ENCODE data around the gene XPNPEP3.
A peak's percentile ranks its signal among the peaks of the same experiment; 100 is the strongest.

XPNPEP3 gene

DNA sequence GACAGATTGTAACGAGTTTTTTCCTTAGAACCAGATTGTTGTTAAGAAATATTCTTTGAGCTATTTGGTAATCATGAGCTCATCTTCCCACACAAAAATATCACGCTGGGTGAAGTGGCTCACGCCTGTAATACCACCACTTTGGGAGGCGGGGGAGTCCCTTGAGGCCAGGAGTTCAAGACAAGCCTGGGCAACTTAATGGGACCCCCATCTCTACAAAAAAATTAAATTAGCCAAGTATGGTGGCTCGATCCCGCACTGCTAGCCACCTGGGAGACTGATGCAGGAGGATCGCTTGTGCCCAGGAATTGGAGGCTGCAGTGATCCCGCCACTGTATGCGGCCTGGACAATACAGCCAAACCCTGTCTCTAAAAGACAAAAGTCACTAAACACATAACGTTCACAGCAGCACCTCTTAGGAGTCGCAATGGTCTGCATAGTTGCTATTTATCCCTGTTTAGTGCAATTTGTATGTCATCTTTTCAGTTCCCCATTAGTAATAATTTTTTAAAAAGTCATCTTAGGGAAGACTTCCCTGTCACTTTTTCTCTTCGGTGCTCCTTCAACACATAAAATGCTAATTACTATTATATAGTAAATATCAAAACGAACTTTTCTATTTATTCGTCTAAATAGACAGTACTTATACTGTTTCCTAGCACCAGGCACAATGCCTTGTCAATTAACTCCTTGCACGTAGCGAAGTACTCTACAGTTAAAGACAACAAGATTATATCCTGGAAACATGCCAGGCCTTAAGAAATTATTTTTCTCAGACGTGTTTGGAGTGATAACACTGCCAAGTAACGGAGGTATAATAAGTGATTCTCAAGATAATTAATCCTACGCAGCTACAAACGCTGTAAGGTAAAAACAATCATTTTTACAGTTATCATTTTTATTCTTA, 1.6 kb upstream of the XPNPEP3 start:
- ChIA-PET POLR2A (no interaction called here), CTCF (interaction anchor here (0.8 to 2.2 kb wide), 6 partner anchors 9 to 44 kb away, joined by 3 to 7 read pairs (median 4); no protein-coding TSS in a partner anchor)
- DNase-seq (ENCODE audit: low read depth, low spot score): no peak
- peak overlapping the region; percentile 97 for H3K4me3 ChIP-seq (ENCODE audit: low read depth, low read length)
- no peak for TF ChIP-seq CTCF (IDR thresholded peaks at IDR 0.05; ENCODE audit: insufficient read depth, low read length, missing control alignments)

DNA sequence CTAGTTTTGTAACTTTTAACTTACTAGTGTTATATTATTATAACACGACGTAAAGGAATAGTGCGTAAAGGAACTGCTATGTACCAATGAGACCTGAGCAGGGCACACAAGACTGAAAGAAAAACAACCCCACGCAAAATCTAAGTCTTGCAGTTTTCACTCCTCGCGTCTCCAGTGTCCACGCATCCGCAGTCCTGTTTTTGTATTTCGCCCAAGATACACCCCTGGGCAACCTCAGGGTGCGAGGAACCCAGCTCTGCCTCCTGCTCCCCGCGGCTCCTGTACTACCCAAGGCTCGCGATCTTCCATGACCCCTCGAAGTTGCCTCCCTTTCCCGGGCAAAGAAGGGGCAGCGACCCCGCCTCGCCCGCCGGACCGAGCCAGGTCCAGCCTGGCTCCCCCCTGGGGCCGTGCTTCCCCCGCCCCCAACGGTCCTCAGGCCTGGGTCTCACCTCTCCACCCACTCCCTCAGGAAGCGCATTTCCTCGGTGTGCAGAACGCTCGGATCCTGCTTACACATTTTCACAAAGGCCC, 902 bp upstream of the XPNPEP3 start:
- peak overlapping the region; percentile 97 for H3K4me3 ChIP-seq (ENCODE audit: low read depth, low read length)
- POLR2A ChIA-PET: interaction anchor here (1.0 kb wide), 2 partner anchors 23 to 95 kb away, joined by 3 to 4 read pairs; partner anchors contain the start of gene RBX1

DNA sequence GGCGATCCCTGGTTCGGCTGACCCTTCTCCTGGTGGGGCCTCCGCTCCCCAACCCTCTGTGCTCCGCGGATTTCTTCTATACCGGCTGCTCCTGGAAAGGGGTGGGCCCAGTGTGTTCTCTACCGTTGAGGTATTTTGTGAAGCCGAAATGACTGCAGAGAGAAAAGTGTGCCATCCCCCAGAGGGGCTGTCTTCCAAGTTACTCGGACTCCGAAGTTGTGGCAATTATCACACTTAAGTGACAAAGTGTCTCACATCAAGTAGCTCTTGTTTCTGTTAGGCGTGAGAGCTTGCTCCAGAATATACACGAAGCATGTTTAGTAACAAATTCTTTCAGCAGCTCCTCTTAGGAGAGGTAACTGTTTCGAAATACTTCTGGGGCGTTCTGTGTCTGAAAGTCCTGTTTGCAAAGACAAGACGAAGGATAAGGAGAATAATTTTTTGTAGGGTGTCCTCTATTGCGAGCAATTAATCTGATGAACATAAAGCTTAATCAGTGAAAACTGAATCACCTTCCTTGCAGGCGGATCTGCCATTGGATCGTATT, 434 bp downstream of the XPNPEP3 start:
- TF ChIP-seq CTCF (IDR thresholded peaks at IDR 0.05; ENCODE audit: insufficient read depth, low read length, missing control alignments): no peak
- peak overlapping the region; percentile 97 for H3K4me3 ChIP-seq (ENCODE audit: low read depth, low read length)
- POLR2A ChIA-PET: interaction anchor here (0.6 to 1.5 kb wide), 7 partner anchors 9 to 175 kb away, joined by 3 to 8 read pairs (median 4); no protein-coding TSS in a partner anchor
- CTCF ChIA-PET: interaction anchor here (0.6 to 2.7 kb wide), 6 partner anchors 10 to 97 kb away, joined by 3 to 14 read pairs (median 6); no protein-coding TSS in a partner anchor
- no peak for DNase-seq (ENCODE audit: low read depth, low spot score)

More for the DNA sequence above, 902 bp upstream of the XPNPEP3 start:
- no peak for DNase-seq (ENCODE audit: low read depth, low spot score)
- no peak for TF ChIP-seq CTCF (IDR thresholded peaks at IDR 0.05; ENCODE audit: insufficient read depth, low read length, missing control alignments)
- CTCF ChIA-PET: interaction anchor here (1.3 to 2.2 kb wide), 3 partner anchors 18 to 44 kb away, joined by 3 to 7 read pairs (median 7); no protein-coding TSS in a partner anchor

DNA sequence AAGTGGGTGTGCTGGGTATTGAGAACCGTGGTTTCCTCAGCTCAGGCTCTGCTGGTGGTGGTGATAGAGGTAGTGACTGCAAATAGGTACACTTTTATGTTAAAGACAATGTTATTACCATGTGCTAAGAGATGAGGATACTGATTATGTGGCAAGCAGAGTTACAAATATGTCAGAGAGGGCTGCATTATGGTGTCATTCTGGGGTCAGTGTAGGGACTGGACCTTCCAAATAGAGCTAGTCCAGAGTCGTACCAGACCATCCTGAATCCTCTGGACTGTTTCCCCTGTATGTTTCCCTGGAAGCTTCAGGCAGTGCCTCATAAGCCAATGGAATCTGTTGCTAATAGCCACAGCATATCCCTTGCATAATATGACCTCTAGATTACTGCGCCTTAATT, 5.1 kb downstream of the XPNPEP3 start, which contains the start of gene DNAJB7:
TSS of gene DNAJB7 (minus strand) at position 101 of the 400 bp plus-strand sequence. CDS start 119 bp downstream, outside the sequence.
- no peak for DNase-seq (ENCODE audit: low read depth, low spot score)
- no peak for TF ChIP-seq CTCF (IDR thresholded peaks at IDR 0.05; ENCODE audit: insufficient read depth, low read length, missing control alignments)
- POLR2A ChIA-PET: interaction anchor here (0.6 kb wide), 1 partner anchor 369 kb away, joined by 3 read pairs; no protein-coding TSS in a partner anchor
- CTCF ChIA-PET: interaction anchor here (1.0 to 1.2 kb wide), 2 partner anchors 18 to 37 kb away, joined by 3 to 5 read pairs; no protein-coding TSS in a partner anchor
- no peak within 1 kb of the TSS for H3K4me3 ChIP-seq (ENCODE audit: low read depth, low read length)

DNA sequence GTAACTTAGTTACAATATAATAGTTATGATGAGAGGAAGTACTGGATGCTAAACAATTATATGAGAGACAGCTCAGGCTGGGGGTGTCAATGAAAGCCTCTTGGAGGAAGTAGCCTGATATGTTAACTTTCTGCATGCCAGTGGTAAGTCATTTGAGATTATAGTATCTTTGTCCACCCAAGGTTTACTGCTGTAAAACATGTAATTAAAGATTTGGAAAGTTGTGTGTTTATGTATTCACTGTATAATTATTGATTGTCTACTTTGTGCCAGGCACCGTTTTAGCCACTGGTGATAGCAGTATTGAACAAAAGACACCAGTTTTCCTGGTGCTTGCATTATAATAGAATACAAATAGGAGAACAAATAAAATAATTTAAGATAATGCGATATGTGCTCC, 5.6 kb downstream of the XPNPEP3 start:
- TF ChIP-seq CTCF (IDR thresholded peaks at IDR 0.05; ENCODE audit: insufficient read depth, low read length, missing control alignments): no peak
- ChIA-PET CTCF (interaction anchor here (1.2 to 1.3 kb wide), 2 partner anchors 17 to 36 kb away, joined by 3 read pairs; no protein-coding TSS in a partner anchor), POLR2A (no interaction called here)
- DNase-seq (ENCODE audit: low read depth, low spot score): no peak
- H3K4me3 ChIP-seq (ENCODE audit: low read depth, low read length): no peak overlapping the region
